OCI-LY1 (cell line): ENCODE results near the gene MKNK1.

ENCODE experiments used
- EZH2 ChIP-seq: fragments of 200-600 bp; sonication (generic), shearing (Covaris generic); IDR thresholded peaks from 2 replicates; pipeline ENCODE4 v1.8.0; 2017; ENCODE audit warnings: borderline replicate concordance, mixed run types, mild to moderate bottlenecking, antibody characterized with exemption, low read length, moderate library complexity, mixed read lengths
- TF ChIP-seq, protein P1 (sequence below): fragments of 200-600 bp; sonication (generic), shearing (Covaris generic); IDR thresholded peaks from 2 replicates; pipeline ENCODE4 v1.5.1; 2017; ENCODE audit warnings: mild to moderate bottlenecking, antibody characterized with exemption, low read length, moderate library complexity, mixed read lengths

DNA sequence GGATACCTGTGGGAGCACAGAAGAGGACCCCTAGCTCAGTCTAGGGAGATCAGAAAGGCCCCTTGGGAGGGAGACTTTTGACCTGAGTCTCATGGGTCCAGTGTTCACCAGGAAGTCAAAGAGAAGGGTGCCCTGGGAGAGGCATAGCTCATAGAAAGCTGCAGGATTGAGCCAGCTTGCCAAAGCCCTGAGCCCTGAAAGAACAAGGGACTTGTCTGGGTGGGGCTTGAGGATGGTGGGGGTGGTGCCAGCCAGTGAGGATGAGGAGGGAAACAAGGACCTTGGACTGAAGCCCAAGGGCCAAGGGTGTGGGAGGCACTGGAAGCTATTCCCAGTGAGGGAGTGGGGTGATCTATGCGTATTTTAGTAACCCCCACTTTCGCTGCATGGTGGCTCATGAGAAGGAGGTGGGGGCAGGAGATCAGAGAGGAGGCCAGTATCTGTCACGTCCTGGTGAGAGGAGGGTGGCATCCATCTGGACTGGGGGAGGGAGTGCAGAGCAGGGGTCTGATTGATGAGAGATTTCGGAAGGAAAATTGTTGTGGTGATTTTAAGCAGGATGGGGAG is 86.1 kb downstream of the MKNK1 start:
- TF ChIP-seq, protein P1, sequence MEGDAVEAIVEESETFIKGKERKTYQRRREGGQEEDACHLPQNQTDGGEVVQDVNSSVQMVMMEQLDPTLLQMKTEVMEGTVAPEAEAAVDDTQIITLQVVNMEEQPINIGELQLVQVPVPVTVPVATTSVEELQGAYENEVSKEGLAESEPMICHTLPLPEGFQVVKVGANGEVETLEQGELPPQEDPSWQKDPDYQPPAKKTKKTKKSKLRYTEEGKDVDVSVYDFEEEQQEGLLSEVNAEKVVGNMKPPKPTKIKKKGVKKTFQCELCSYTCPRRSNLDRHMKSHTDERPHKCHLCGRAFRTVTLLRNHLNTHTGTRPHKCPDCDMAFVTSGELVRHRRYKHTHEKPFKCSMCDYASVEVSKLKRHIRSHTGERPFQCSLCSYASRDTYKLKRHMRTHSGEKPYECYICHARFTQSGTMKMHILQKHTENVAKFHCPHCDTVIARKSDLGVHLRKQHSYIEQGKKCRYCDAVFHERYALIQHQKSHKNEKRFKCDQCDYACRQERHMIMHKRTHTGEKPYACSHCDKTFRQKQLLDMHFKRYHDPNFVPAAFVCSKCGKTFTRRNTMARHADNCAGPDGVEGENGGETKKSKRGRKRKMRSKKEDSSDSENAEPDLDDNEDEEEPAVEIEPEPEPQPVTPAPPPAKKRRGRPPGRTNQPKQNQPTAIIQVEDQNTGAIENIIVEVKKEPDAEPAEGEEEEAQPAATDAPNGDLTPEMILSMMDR, result no peak
- TF ChIP-seq EZH2, result no peak
